ENCODE results near the gene P2RX2. TPM values are rescaled to one million over a fixed set of nuclear protein-coding genes. Genes with fewer than 3 reads are reported as not detected.

Gene P2RX2
- total and polyA plus RNA-seq, 2 experiments from 2014 or later, result not detected

GRCh38 chr12:132580701-132581292, 37.8 kb upstream of the P2RX2 start:
- H3K27me3 ChIP-seq, result peaks cover 50% of the 10 kb centered on the region
- peaks cover 15% of the 10 kb centered on the region for H3K36me3 ChIP-seq
- no peak for DNase-seq (ENCODE audit: low read depth in 1 of 2, low spot score in 1 of 2)
- H3K9me3 ChIP-seq (ENCODE audit: low read depth), result no peaks in the 10 kb centered on the region
- TF ChIP-seq CTCF (IDR thresholded peaks at IDR 0.05; ENCODE audit: low read depth, low read length), result no peak
- H3K27ac ChIP-seq, result no peak overlapping the region
- no peak overlapping the region for H3K4me3 ChIP-seq
- no peaks in the 10 kb centered on the region for H3K4me1 ChIP-seq (ENCODE audit: low read depth)

- no peak for TF ChIP-seq CTCF (IDR thresholded peaks at IDR 0.05; ENCODE audit: low read depth, low read length)
- peaks cover 57% of the 10 kb centered on the region for H3K27me3 ChIP-seq
- peaks cover 13% of the 10 kb centered on the region for H3K36me3 ChIP-seq
- H3K9me3 ChIP-seq (ENCODE audit: low read depth), result no peaks in the 10 kb centered on the region
- no peak overlapping the region for H3K4me3 ChIP-seq
- H3K27ac ChIP-seq, result no peak overlapping the region
- H3K4me1 ChIP-seq (ENCODE audit: low read depth), result no peaks in the 10 kb centered on the region
- no peak for DNase-seq (ENCODE audit: low read depth in 1 of 2, low spot score in 1 of 2)
These were observed 37.1 kb upstream of the P2RX2 start for GRCh38 chr12:132581348-132582057.

GRCh38 chr12:132582058-132582420, 36.5 kb upstream of the P2RX2 start:
- no peaks in the 10 kb centered on the region for H3K4me1 ChIP-seq (ENCODE audit: low read depth)
- no peak overlapping the region for H3K4me3 ChIP-seq
- DNase-seq (ENCODE audit: low read depth in 1 of 2, low spot score in 1 of 2), result no peak
- H3K36me3 ChIP-seq, result peaks cover 7% of the 10 kb centered on the region
- peaks cover 62% of the 10 kb centered on the region for H3K27me3 ChIP-seq
- no peaks in the 10 kb centered on the region for H3K9me3 ChIP-seq (ENCODE audit: low read depth)
- no peak overlapping the region for H3K27ac ChIP-seq
- no peak for TF ChIP-seq CTCF (IDR thresholded peaks at IDR 0.05; ENCODE audit: low read depth, low read length)

GRCh38 chr12:132582582-132583410, 35.8 kb upstream of the P2RX2 start:
- TF ChIP-seq CTCF (IDR thresholded peaks at IDR 0.05; ENCODE audit: low read depth, low read length), result no peak
- H3K27me3 ChIP-seq, result peaks cover 70% of the 10 kb centered on the region
- H3K4me3 ChIP-seq, result no peak overlapping the region

GRCh38 chr12:132583411-132583710, 35.2 kb upstream of the P2RX2 start:
- Histone ChIP-seq H3K9me3 (ENCODE audit: low read depth) (no peaks in the 10 kb centered on the region), H3K27ac (no peak overlapping the region), H3K36me3 (no peaks in the 10 kb centered on the region), H3K27me3 (peaks cover 76% of the 10 kb centered on the region), H3K4me1 (ENCODE audit: low read depth) (no peaks in the 10 kb centered on the region), H3K4me3 (no peak overlapping the region)
- no peak for DNase-seq (ENCODE audit: low read depth in 1 of 2, low spot score in 1 of 2)
- TF ChIP-seq CTCF (IDR thresholded peaks at IDR 0.05; ENCODE audit: low read depth, low read length), result no peak

More at GRCh38 chr12:132582582-132583410, 35.8 kb upstream of the P2RX2 start:
- no peaks in the 10 kb centered on the region for H3K4me1 ChIP-seq (ENCODE audit: low read depth)
- H3K9me3 ChIP-seq (ENCODE audit: low read depth), result no peaks in the 10 kb centered on the region
- H3K36me3 ChIP-seq, result peaks cover 1% of the 10 kb centered on the region
- no peak for DNase-seq (ENCODE audit: low read depth in 1 of 2, low spot score in 1 of 2)
- no peak overlapping the region for H3K27ac ChIP-seq
